PC-9 (cell line): ENCODE measurements around the gene XXYLT1. TPM values are rescaled to one million over a fixed set of nuclear protein-coding genes. Genes with fewer than 3 reads are reported as not detected.
A peak's percentile ranks its signal among the peaks of the same experiment; 100 is the strongest.

ENCODE experiments used
- BruUV-seq: library from RNA; stranded (reverse); fragments of 400-500 nt; replicated peaks from 2 replicates; lab custom pipeline; 2021; lab: Mats Ljungman, UMichigan
- CTCF ChIA-PET: fragments of 300-600 bp; sonication (Branson Sonifier 250); formaldehyde crosslinking; loops from one replicate; lab custom pipeline; 2022; ENCODE audit warnings: antibody characterized with exemption; lab: Charles Lee
- POLR2A ChIA-PET: fragments of 300-600 bp; sonication (Branson Sonifier 250); formaldehyde crosslinking; loops from one replicate; lab custom pipeline; 2022; ENCODE audit warnings: antibody characterized with exemption; ENCODE audit not compliant: unreplicated experiment; lab: Charles Lee
- DNase-seq, 2 experiments: peaks; one replicate each; pipeline versions ENCODE4 v3.0.0 to v3.0.0-alpha.2; 2015 to 2022; ENCODE audit warnings: mixed read lengths in 1 of 2
- H2AFZ ChIP-seq: fragments of 200-600 bp; sonication (generic); 2 replicates; pipeline ENCODE4 v1.8.1; 2017; ENCODE audit warnings: antibody characterized with exemption
- H3F3A ChIP-seq: fragments of 200-600 bp; sonication (generic); 2 replicates; pipeline ENCODE4 v1.8.1; 2017; ENCODE audit warnings: antibody characterized with exemption, mild to moderate bottlenecking, low read depth; ENCODE audit not compliant: insufficient read depth
- H3K27ac ChIP-seq: fragments of 200-600 bp; sonication (generic); 2 replicates; pipeline ENCODE4 v1.6.1; 2016; ENCODE audit warnings: mixed run types
- H3K27me3 ChIP-seq: fragments of 200-600 bp; sonication (generic); 2 replicates; pipeline ENCODE4 v1.6.1; 2016; ENCODE audit warnings: low read depth, mixed run types; ENCODE audit not compliant: insufficient read depth
- H3K36me3 ChIP-seq: fragments of 200-600 bp; sonication (generic); 2 replicates; pipeline ENCODE4 v1.6.1; 2016; ENCODE audit warnings: low read depth, mixed run types
- H3K4me1 ChIP-seq: fragments of 200-600 bp; sonication (generic); replicated peaks from 2 replicates; pipeline ENCODE4 v1.6.1; 2016; ENCODE audit warnings: mixed run types; ENCODE audit not compliant: insufficient read depth
- H3K4me2 ChIP-seq: fragments of 200-600 bp; sonication (generic); 2 replicates; pipeline ENCODE4 v1.6.1; 2017; ENCODE audit warnings: mixed run types
- H3K4me3 ChIP-seq: fragments of 200-600 bp; sonication (generic); 2 replicates; pipeline ENCODE4 v1.6.1; 2016; ENCODE audit warnings: mixed run types
- H3K79me2 ChIP-seq: fragments of 200-600 bp; sonication (generic); 2 replicates; pipeline ENCODE4 v1.6.1; 2017; ENCODE audit warnings: low read depth, mixed run types
- H3K9me2 ChIP-seq: fragments of 200-600 bp; sonication (generic); 2 replicates; pipeline ENCODE4 v1.8.1; 2017; ENCODE audit warnings: mild to moderate bottlenecking; ENCODE audit not compliant: insufficient read depth
- H3K9me3 ChIP-seq: fragments of 200-600 bp; sonication (generic); 2 replicates; pipeline ENCODE4 v1.8.1; 2016; ENCODE audit warnings: low read depth; ENCODE audit not compliant: insufficient read depth
- H4K20me1 ChIP-seq: fragments of 200-600 bp; sonication (generic); 2 replicates; pipeline ENCODE4 v1.8.1; 2017; ENCODE audit not compliant: insufficient read depth
- CTCF ChIP-seq: fragments of 200-600 bp; sonication (generic); conservative IDR thresholded peaks from 2 replicates; pipeline ENCODE4 v1.6.1; 2017; ENCODE audit warnings: mixed run types, antibody characterized with exemption, mild to moderate bottlenecking, moderate library complexity
- EZH2 ChIP-seq: fragments of 200-600 bp; sonication (generic); IDR thresholded peaks from 2 replicates; pipeline ENCODE4 v1.8.0; 2017; ENCODE audit warnings: antibody characterized with exemption, low read depth
- intact Hi-C: fragments of 100-400 bp; cut with micrococcal nuclease; formaldehyde crosslinking; loops from one replicate; pipeline ENCODE4 v1.10.0; 2022; ENCODE audit not compliant: unreplicated experiment
- total RNA-seq: library from RNA; stranded (reverse); gene quantifications from 2 replicates; pipeline ENCODE4 v1.2.3, GENCODE V29; 2021

The XXYLT1 gene
- total RNA-seq, 1 experiment from 2014 or later, result 13.3 TPM

- no peaks in the 10 kb centered on the region for H3F3A ChIP-seq
- TF ChIP-seq EZH2 (no peak), CTCF (no peak)
- H3K79me2 ChIP-seq, result no peaks in the 10 kb centered on the region
- H3K27me3 ChIP-seq, result no peaks in the 10 kb centered on the region
- no peak overlapping the region for H3K4me3 ChIP-seq
- POLR2A ChIA-PET, result interaction anchor here (0.5 to 0.6 kb wide), 2 partner anchors 301 to 1379 kb away, joined by 4 to 6 read pairs; no protein-coding TSS in a partner anchor
- H3K9me3 ChIP-seq, result no peaks in the 10 kb centered on the region
- H2AFZ ChIP-seq, result no peak overlapping the region
- no peaks in the 10 kb centered on the region for H3K36me3 ChIP-seq
- no peaks in the 10 kb centered on the region for H4K20me1 ChIP-seq
- H3K4me1 ChIP-seq, result 0 out of 2 replicates have a peak, but pooled peaks cover 9% of the 10 kb centered on the region
- no peaks in the 10 kb centered on the region for H3K9me2 ChIP-seq
- no TSS peak for BruUV-seq
- H3K4me2 ChIP-seq, result no peak overlapping the region
- DNase-seq, result peak in 1 of 2 experiments; percentile 34
- CTCF ChIA-PET, result no interaction called here
- intact Hi-C loops, result no loop called here
- H3K27ac ChIP-seq, result no peak overlapping the region
Measured at GRCh38 chr3:195207731-195208130, 63.2 kb downstream of the XXYLT1 start.

- Histone ChIP-seq H4K20me1 (no peaks in the 10 kb centered on the region), H3K9me3 (no peaks in the 10 kb centered on the region), H3K4me2 (no peak overlapping the region), H3K27ac (no peak overlapping the region), H3K9me2 (no peaks in the 10 kb centered on the region), H3F3A (no peaks in the 10 kb centered on the region), H3K4me3 (no peak overlapping the region), H3K79me2 (no peaks in the 10 kb centered on the region), H3K36me3 (no peaks in the 10 kb centered on the region), H2AFZ (no peak overlapping the region), H3K27me3 (no peaks in the 10 kb centered on the region), H3K4me1 (0 out of 2 replicates have a peak, but pooled peaks cover 9% of the 10 kb centered on the region)
- intact Hi-C loops, result no loop called here
- TF ChIP-seq CTCF, result no peak
- TF ChIP-seq EZH2, result no peak
- peak in 1 of 2 experiments; percentile 18 for DNase-seq
- ChIA-PET POLR2A (interaction anchor here (0.6 kb wide), 1 partner anchor 301 kb away, joined by 6 read pairs; no protein-coding TSS in a partner anchor), CTCF (interaction anchor here (0.7 kb wide), 1 partner anchor 67 kb away, joined by 3 read pairs; no protein-coding TSS in a partner anchor)
- no TSS peak for BruUV-seq
Measured at GRCh38 chr3:195207056-195207455, 63.9 kb downstream of the XXYLT1 start.

- BruUV-seq, result no TSS peak
- no peak overlapping the region for H3K27ac ChIP-seq
- POLR2A ChIA-PET, result interaction anchor here (0.6 kb wide), 1 partner anchor 164 kb away, joined by 4 read pairs; no protein-coding TSS in a partner anchor
Measured at GRCh38 chr3:195204360-195205163, 66.4 kb downstream of the XXYLT1 start.

More at GRCh38 chr3:195204360-195205163, 66.4 kb downstream of the XXYLT1 start:
- no peak overlapping the region for H2AFZ ChIP-seq
- no peak for DNase-seq
- H4K20me1 ChIP-seq, result no peaks in the 10 kb centered on the region
- H3K4me2 ChIP-seq, result no peak overlapping the region
- H3K27me3 ChIP-seq, result no peaks in the 10 kb centered on the region
- H3K4me1 ChIP-seq, result 0 out of 2 replicates have a peak, but pooled peaks cover 9% of the 10 kb centered on the region
- CTCF ChIA-PET, result no interaction called here
- intact Hi-C loops, result loop anchor here (1.0 kb wide), 1 partner anchor 86 kb away; no protein-coding TSS in a partner anchor
- no peaks in the 10 kb centered on the region for H3F3A ChIP-seq
- H3K9me3 ChIP-seq, result no peaks in the 10 kb centered on the region
- TF ChIP-seq EZH2, result no peak
- no peak for TF ChIP-seq CTCF
- no peaks in the 10 kb centered on the region for H3K79me2 ChIP-seq
- H3K9me2 ChIP-seq, result no peaks in the 10 kb centered on the region
- H3K4me3 ChIP-seq, result no peak overlapping the region
- no peaks in the 10 kb centered on the region for H3K36me3 ChIP-seq
